Suppressor macrophage treated with lipopolysaccharide for 4 hours (primary cell): ENCODE measurements around the gene TGFBR1.

ENCODE experiments used
- DNase-seq: peaks from one replicate; pipeline ENCODE4 v3.0.0-alpha.2; 2020

The TGFBR1 gene

DNA sequence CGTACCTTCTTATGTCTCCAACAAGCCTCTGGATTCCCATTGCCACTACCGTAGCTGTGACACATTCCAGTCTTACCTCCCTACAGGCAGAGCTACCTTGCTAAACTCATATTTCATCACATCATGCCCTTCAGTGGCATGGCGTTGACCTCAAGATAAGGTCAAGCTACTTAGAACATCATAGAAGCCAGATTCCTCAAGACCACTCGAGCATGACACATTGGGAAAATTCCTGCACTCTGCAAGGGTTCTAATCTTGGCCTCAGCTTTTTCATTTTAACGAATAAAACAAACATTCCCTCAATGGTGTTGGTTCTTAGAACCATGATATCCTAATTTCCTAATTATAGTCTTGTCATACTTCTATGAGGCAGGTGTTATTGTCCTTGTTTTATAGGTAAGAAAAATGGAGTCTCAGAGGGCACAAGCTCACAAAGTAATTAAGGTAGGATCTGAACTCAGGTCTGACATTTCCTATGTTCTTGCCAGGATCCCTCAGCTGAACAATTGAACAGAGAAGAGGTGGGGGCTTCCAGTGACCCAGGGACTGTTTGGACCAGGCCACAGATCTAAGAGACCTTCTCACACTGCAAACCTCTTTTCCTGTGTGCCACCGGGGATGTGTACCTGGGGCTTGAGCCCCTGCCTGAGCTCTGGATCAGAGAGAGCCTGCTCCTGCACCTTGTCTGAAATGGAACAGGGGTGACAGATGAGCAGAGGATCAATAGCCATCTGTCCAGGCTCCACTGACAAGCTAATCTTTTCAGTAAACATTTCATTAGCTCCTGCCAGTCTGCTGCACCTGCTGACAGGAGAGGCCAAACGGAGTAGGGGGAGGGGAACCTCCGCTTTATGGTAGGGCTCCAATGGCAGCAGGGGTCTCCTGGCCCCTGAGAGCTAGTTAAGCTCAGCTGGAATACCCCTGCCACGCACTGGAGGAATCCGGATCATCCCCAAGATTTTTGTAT, 67.5 kb downstream of the TGFBR1 start:
- DNase-seq: no peak

DNA sequence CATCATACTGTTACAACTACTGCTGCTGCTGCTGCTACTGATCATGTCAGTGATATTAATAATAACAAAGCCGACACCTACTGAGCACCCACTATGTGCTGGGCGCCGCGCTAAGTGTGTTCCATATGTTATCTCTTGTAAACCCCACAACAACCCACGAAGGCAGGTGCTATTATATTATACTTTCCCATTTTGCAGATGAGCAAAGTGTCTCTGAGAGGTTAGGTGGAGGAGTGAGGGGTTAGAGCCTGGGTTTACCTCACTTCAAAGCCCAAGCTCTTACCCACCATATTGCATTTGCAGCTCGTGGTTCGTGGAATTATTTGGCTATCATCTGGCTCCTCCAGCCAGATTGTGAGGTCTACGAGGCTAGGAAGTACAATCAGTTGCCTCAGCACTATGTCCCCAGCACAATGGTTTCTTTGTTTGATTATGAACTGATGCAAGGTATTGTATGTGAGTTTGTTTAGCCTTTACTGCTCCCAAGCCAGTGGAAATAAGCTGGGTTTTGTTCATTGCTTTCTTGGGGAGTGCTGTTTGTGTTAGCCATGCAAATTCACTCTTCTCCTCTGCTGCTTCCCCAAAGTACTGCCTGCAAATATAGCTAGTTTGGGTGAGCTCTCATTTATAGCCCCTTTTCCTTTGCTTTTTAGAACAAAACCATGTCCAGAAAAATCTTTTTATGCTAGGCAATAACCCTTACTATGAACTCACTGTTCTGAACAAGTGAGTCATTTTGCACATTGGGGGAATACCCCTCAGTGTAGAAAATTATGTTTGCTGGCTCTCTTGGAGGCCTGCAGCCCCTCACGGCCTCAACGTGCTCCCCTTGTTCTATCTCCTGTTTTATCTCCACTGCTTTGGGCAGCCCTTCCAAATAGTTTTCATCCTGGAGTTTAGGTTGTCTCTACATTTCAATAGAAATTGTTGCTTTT, 68.9 kb downstream of the TGFBR1 start:
- no peak for DNase-seq

DNA sequence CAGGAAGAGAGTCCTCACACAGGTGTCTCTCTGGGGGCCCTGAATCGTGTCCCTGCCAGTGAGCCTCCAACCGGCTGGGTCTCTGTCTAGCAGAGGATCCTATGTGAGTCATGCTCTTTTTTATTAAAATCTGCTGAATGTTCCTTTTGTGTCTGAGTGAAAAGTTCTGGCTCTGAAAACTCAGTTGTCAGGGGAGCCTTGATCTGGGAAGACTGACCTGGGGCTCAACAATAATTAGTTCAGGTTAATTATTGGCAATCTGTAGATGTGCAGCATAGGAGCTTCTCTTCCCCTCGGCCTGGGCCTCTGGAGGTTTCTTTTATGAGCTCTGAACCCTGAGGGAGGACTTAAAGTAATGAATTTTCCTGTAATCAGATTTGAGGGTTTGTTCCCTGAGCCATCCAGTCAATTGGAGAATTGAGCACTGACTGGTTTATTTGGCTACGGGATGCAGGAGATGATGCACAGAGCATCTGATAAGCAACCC, 71.7 kb downstream of the TGFBR1 start:
- DNase-seq: no peak

DNA sequence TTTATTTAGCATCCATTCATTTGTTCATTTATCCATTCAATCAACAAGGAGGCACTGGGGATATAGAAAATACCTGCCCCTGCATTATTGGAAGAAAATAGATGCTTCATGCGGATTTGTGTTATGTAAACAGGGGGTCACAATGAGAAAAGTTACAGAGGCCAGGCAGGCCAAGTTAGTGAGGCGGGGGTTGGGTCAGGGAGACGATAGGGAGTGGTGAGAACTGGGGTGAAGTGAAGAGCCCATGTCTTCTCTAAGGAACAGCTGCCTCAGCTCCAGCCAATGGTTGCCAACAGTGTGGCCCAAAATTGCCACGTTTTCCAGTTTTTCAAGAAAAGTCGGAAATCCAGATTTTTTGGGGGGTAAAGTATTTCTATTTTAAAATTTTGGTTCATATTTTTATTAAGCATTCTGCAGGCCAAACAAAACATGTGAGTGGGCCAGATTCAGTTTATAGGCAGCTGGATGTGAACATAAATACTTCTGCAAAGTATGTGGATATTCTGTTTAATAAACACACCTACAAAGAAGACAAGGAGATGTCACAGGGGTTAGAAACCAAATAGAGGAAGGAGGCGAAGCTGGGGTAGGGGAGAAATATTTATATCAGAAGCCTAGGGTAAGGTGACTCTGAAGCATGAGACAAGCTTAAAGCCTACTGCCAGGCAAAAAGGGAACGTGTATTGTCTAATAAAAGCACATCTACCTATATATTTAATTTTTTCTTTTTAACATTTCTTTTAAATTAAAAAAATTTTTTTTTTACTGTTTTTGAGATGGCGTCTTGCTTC, 72.9 kb downstream of the TGFBR1 start:
- no peak for DNase-seq

DNA sequence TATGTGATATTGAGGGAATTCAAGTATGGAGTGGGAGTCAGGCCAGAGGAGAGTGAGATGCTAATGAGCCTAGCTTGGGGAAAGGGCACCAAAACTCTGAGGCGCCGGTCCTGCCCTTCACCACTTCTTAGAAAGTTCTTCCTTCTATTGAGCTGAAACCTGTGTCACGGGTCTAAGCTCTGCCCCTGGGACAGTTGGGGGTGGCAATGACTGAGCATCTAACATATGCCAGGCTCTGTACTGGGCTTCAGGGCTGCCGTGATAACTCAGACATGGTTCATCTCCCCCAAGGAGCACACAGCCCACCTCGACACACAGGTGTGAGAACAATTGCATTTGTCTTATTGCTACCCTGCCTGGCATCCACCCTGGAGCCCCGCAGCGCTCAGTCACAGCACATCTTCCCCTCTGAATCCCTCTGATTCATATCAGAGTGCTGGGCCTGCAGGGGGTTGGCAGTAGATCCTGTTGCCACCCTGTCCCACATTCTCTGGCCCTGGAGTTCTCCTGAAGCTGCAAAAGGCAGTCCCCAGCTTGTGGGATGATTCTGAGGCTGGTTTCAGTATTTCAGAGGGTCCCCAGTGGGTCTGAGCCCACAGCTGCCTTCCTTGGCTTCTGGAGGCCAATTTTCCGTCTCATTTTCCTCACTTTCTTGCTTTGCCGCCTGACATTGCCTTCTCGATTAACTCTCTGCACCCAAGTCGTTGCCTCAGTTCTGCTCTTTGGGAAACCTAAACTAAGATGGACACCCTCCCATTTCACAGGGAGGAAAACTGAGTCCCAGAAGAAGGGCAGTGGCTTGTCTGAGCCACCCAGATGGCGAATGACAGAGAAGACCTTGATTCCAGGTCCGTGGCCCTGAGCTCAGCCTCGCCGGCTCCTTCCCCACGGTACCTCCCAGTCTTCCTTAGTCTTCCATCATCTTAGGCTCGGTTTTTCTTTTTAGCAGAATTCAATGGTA, 74.3 kb downstream of the TGFBR1 start:
- no peak for DNase-seq

DNA sequence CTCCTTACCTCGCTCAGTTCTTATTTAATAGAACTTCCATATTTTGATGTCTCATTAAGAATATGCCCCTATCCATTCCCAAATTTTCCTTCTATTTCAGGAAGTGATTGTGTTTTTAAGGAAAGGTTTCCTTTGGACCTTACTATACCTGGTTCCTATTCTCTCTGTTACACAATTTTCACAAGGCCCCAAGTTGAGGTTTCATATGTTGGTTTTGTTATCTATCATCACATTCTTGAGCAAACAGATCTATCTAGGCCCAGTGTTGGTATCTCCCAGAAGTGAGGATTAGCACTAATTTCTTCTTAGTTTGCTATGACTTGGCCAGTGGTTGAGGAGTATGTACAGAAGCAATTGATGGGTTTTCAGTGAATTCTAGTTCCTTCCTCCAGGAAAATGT, 75.3 kb downstream of the TGFBR1 start:
- peak; percentile 30 for DNase-seq

DNA sequence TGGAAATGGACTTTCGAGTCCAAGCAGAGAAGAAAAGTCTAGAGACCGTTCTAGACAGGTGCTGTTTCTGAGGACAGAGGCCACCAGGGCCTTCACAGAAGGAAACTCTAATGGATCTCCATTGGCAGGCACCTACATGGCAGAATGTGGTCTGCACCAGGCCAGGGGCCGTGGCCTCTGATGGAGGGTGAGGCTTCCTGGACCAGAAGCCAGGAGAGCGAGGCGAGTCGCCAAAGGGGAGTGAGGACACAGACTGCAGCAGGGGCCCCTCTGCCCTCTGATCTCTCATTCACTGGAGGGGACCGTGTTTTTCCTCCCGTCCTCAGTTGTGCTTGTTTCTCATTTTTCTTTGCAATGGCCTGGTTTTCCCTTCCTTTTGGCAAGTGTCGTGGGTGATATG, 75.7 kb downstream of the TGFBR1 start:
- no peak for DNase-seq

DNA sequence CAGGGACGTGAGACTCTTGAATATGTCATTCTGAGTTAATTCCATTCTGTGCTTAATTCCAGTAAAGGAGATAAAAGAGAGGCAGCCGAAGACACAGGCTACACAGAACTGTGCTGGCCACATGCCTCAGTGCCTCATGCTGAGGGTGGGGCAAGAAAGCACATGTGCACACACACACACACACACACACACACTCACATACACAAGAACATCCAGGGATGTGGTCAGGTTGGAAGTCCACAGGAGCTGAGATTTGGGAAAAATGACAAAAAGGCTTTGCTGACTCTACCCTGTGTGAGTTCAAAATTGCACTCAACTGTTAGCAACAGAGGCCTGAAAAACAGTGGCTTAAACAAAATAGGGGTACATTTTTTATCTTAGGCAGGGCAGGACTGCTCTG, 76.3 kb downstream of the TGFBR1 start:
- DNase-seq: peak; percentile 9

DNA sequence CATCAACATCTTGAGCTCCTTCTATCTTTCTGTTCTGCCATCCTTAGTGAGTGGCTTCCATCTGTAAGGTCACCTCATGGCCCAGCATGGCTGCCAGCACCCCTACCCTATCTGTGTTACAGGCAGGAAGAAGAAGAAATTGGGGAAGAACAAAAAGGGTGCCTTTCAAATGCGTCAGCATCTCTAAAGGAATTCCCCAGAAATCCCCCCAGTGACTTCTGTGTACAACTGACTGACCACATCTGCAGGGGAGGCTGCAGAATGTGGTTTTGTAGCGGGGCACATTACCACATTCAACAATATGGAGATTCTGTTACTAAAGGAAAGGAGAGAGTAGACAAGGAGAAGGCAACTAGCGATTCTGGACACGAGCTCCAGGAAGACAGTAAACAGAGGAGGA, 76.7 kb downstream of the TGFBR1 start:
- DNase-seq: peak; percentile 97

DNA sequence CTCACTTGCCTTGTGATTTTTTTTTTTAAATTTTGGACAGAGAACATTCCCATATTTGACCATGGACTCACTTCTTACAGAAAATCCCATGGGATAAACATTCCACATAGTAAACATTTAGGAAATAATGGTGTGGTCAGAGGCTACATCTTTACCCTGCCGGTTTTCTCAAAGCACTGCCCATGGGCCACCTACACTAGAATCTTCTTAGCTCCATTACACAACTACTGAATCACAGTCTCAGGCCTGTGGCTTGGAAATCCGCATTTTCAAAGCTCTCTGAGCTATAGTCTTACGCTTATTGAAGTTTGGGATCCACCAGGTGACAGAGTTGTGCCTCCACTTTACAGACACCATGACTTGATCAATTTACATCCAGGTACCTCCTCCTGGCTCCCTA, 77.4 kb downstream of the TGFBR1 start:
- DNase-seq: peak; percentile 47

DNA sequence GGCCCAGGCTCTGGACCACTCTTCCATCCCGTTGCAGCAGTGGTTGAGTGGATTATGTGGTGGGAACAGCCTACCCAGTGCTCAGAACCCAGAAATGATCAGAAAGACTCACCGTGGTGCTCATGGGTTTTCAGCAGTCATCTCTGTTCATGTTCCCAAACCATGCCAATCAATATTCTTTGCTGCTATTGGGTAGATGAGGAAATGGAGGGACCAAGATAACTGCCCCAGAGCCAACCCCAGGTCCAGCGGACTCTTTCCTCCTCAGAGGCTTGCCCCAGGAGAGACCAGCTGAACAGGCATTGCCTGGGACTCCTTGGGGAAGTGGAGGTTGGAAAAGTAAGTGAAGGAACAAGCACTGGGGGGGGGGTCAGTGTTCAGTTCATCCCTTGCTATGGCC, 78.7 kb downstream of the TGFBR1 start:
- DNase-seq: no peak

DNA sequence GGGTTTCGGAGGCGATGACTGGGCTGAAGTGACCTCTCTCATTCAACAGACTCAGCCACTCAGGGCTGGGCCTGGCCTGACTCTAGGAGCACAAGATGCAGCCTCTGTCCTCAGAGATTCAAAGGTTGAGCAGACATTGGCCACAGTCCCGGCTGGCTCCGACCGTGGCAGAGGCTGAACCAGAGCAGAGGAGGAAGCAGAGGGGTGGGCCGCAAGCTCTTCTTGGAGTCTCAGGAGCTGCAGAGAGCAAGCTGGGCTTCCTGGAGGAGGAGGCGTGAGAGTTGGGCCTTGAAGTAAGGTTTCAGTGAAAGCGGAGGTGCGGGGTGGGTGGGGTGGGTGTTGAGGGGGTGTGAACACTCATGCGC, 79.2 kb downstream of the TGFBR1 start:
- DNase-seq: no peak

DNA sequence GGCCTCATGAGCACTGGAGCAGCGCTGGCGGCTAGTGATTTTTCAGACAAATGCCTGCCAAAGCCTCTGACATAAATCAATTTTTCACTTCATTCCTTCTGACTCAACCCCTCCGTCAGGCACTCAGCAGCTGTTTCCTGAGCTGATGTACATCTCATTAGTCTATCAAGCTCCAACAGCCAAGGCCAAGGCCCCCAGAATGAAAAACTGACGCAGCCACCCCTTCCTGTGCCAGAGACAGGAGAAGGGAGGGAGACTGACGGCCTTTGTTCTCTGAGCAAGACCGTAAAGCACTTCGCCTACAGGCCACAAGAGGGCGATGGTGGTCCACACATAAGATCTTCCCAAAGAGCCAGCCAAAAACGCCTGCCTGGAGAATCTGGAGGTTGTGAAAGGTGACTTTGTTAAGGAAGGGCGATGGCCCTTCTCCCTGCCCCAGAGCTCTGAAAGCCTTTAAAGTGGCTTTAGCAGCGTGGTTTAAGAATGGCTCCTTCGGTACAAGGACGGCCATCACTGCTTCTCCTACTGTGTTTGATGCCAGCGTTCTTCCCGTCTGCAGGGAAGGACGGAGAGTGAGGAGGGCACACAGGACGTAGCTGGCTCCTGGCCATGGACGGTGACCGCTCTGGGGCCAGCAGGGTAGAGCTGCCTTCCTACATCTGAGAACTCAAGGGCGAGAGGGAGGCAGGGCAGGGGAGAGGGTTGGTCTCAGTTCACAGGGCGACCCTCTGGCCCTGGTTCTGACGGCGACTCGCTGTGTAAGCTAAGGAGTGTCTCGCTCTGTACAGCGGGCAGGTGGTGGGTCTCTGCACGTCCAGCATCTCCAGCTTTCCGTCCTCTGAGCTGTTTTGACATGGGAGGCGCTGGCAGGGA, 79.8 kb downstream of the TGFBR1 start:
- peak; percentile 90 for DNase-seq

DNA sequence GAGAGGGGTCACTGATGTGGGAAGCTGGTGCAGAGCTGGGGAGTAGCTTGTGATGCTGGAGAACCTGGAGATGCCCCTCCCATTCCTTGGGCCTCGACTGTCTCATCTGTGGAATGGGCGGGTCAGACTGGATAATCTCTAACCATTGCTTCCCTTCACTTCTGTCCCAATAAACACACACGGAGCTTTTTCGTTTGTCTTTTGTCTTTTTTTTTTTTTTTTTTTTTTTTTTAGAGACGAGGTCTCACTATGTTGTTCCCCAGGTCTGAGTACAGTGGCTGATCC, 80.4 kb downstream of the TGFBR1 start:
- no peak for DNase-seq

DNA sequence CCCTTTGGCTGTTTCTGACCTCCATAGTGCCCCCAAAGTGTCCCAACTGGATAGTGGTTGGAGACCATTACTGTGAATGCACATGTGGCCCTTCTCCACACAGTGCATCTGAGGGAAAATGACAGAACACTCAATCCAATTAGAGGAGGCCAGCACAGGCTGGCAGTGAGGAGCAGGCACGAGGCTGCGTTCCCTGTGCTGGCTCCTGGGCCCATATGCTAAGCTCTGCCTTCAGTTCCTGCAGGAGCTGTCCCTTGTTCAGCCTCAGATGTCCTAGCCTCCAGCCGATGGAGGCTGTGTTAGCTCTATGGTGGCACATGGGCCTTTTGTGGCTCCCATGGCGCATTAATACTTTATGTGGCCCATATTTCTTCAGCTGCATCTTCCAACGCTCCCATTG, 81.0 kb downstream of the TGFBR1 start:
- DNase-seq: no peak

DNA sequence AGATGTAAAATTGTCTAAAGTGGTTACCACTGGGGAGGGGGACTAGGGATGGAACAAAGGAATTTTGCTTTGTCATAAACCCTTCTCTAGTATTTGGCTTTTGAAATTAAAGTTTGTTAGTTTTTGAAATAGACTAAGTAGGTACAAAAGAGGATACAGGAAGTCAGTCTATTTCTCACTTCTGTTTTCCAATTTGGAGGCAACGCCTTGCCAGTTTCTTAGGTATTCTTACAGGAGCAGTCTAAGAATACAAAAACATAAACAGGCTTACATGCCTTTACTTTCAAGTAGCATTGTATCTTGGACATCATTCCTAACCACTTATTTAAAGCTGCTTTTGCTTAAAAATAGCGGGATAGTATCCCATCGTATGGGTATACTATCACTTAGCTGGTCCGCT, 82.4 kb downstream of the TGFBR1 start:
- no peak for DNase-seq

DNA sequence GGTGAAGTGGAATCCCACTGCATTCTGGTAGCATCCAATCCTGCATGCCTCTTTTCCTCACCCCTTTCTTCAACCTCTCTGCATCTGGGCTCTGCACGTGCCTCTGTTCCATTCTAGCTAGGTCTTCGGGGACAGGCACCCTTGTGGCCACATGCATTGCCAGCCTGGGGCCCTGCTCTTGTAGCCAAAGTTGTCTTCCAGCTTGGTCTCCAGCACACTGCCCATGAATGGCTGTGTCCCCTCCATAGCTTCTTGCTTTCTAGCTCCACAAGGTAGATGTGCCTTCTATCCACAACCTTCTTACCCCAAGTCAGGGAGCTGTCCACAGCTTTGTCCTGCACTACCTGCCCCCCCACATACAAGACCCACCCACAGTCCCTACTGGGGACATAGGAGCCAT, 84.3 kb downstream of the TGFBR1 start:
- DNase-seq: no peak

DNA sequence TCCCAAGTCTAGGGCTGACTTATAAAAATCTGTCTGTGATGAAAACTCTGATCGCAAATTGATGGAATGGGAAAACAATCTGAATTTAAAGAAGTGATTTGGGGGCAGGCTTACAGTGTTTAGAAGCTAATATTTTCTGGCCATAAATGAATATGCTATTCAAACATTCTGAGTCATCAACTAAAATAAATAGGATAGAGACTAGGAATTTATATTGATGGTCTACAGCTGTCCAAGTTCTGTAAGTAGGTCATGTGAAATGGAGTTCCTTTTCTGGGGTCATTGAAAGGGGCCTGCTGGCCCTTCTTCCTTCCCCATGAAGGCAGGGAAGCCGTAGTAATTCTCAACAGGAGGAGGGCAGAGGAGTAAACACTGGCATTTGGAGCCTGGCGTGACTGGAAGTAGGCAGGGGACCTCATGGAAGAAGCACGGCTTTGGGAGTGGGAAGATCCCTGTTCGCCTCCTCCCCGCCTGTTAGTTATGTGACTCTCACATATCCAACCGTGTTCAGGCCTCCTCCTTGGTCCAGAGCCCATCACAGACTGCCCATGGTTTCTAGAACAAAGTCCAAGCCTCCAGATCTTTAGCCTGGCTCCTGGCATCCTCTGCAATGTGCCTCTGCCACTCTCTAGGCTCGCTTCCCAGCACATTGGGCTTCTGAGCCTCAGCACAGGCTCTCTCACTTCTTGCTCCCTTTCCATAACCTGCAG, 85.1 kb downstream of the TGFBR1 start:
- DNase-seq: no peak

DNA sequence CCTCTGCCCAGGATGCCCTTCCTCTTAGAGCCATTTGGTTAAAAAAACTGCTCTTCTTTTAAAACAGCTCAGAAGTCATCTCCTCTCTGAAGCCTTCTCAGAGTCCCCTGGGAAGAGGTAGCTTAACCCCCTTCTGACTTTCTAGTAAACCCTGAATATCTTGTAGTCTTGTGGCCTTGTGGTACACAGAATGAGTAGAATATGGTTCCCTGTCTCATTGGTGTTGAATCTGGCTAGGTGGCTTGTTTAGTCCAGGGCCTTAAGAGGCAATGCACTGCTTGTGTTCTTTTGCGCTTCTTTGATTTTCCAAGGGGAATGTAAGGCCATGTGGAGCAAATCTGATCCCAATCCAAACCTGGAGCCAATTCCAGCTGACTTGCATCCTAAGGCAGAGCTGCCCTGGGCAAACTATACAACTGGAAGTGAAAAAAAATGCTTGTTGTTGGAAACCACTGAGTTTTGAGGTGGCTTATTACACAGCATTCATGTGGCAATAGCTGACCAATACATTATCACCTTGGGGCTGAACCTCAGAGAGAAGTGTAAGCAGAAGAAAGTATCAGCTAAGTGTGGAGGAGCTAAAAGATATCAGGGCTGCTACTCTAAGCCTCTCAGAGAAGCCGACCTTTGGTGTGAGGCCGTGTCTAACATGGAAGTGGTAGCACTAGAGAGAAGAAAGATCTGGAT, 85.8 kb downstream of the TGFBR1 start:
- DNase-seq: no peak
